Stimulated activated naive CD4-positive, alpha-beta T cell (primary cell): Measurements from ENCODE around the gene ATP2B2.

Source experiments
- DNase-seq, 6 experiments: peaks; one replicate each; lab custom pipeline; 2025; lab: John Stamatoyannopoulos, UW

The ATP2B2 gene

GRCh38 chr3:10510743-10511432 lies 5.5 kb upstream of the ATP2B2 start:
- no peak for DNase-seq

- no peak for DNase-seq
Observed at GRCh38 chr3:10510086-10510742, 4.8 kb upstream of the ATP2B2 start.

- no peak for DNase-seq
Observed at GRCh38 chr3:10509325-10509724, 3.9 kb upstream of the ATP2B2 start.

- no peak for DNase-seq
Observed at GRCh38 chr3:10508619-10509260, 3.4 kb upstream of the ATP2B2 start.

GRCh38 chr3:10508235-10508618 lies 2.8 kb upstream of the ATP2B2 start:
- no peak for DNase-seq

- no peak for DNase-seq
Observed at GRCh38 chr3:10507331-10507730, 1.9 kb upstream of the ATP2B2 start.

- DNase-seq: no peak
Observed at GRCh38 chr3:10506696-10507095, 1.3 kb upstream of the ATP2B2 start.

GRCh38 chr3:10505791-10506585 lies 602 bp upstream of the ATP2B2 start:
- DNase-seq: no peak

GRCh38 chr3:10504171-10505049 lies 976 bp downstream of the ATP2B2 start:
- no peak for DNase-seq

- no peak for DNase-seq
Observed at GRCh38 chr3:10503217-10503796, 2.1 kb downstream of the ATP2B2 start.

GRCh38 chr3:10502185-10502880 lies 3.1 kb downstream of the ATP2B2 start:
- DNase-seq: no peak

- no peak for DNase-seq
Observed at GRCh38 chr3:10501664-10502052, 3.7 kb downstream of the ATP2B2 start.

- no peak for DNase-seq
Observed at GRCh38 chr3:10500717-10501663, 4.4 kb downstream of the ATP2B2 start.

- DNase-seq: no peak
Observed at GRCh38 chr3:10498271-10498670, 7.1 kb downstream of the ATP2B2 start.

GRCh38 chr3:10497439-10497838 lies 7.9 kb downstream of the ATP2B2 start:
- DNase-seq: no peak

GRCh38 chr3:10496121-10496863 lies 9.1 kb downstream of the ATP2B2 start:
- no peak for DNase-seq

- no peak for DNase-seq
Observed at GRCh38 chr3:10495614-10496013, 9.8 kb downstream of the ATP2B2 start.

- DNase-seq: no peak
Observed at GRCh38 chr3:10495003-10495402, 10.4 kb downstream of the ATP2B2 start.

GRCh38 chr3:10494180-10494579 lies 11.2 kb downstream of the ATP2B2 start:
- no peak for DNase-seq
